Measurements from ENCODE around the gene ZFAND2B.

Gene ZFAND2B, protein sequence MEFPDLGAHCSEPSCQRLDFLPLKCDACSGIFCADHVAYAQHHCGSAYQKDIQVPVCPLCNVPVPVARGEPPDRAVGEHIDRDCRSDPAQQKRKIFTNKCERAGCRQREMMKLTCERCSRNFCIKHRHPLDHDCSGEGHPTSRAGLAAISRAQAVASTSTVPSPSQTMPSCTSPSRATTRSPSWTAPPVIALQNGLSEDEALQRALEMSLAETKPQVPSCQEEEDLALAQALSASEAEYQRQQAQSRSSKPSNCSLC

DNA sequence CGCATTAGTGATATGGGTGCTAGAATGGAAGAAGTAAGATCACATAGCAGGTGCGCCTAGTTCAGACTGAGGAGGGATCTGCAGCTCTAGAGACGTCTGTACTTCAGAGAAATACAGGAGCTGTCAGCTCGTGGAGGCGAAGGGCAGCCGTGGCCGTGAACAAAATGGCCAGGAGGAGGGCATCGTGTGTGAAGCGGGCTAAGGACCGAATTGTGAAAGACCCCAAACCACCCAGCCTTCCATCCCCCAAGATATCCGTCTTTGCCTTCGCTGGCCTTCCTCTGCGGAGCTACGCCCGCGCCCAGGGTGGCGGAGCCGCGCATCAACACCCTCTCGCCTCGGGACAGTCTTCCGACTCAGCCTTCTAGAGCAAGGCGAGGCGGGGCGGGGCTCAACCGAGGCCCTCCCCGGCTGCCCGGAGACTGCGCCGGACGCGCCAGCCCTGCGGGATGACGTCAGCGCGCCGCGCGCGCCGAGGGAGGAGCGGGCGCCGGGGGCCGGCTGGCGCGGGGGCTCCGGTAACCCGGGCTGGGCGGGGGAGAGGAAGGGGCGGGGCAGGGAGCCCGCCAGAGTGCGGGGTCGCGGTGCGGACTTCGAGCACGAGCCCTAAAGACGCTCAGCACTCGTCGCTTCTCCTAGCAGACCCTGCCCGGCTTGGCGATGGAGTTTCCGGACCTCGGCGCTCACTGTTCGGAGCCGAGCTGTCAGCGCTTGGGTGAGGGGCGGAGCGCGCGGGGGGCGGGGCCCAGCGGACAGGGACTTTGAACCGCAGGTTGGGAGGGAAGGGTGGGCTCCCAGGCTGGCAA, at the start of gene ZFAND2B:
Gene ZFAND2B, plus strand, starts transcription at position 455 of the 806 bp plus-strand sequence. Its CDS starts 206 bp downstream, at position 661.
- Histone ChIP-seq H3K4me3 (ENCODE audit: severe bottlenecking) (peak within 1 kb of the TSS; percentile 43), H3K36me3 (ENCODE audit: low read depth) (peaks cover 8% of the 10 kb centered on the region), H3K27me3 (ENCODE audit: insufficient read depth, poor library complexity, severe bottlenecking) (no peaks in the 10 kb centered on the region), H3K9me3 (ENCODE audit: severe bottlenecking) (no peaks in the 10 kb centered on the region), H3K4me1 (ENCODE audit: insufficient read depth, poor library complexity, severe bottlenecking) (peaks cover 7% of the 10 kb centered on the region), H3K27ac (ENCODE audit: poor library complexity, severe bottlenecking) (peak within 1 kb of the TSS; percentile 58)
- TF ChIP-seq, protein P1, sequence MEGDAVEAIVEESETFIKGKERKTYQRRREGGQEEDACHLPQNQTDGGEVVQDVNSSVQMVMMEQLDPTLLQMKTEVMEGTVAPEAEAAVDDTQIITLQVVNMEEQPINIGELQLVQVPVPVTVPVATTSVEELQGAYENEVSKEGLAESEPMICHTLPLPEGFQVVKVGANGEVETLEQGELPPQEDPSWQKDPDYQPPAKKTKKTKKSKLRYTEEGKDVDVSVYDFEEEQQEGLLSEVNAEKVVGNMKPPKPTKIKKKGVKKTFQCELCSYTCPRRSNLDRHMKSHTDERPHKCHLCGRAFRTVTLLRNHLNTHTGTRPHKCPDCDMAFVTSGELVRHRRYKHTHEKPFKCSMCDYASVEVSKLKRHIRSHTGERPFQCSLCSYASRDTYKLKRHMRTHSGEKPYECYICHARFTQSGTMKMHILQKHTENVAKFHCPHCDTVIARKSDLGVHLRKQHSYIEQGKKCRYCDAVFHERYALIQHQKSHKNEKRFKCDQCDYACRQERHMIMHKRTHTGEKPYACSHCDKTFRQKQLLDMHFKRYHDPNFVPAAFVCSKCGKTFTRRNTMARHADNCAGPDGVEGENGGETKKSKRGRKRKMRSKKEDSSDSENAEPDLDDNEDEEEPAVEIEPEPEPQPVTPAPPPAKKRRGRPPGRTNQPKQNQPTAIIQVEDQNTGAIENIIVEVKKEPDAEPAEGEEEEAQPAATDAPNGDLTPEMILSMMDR (IDR thresholded peaks at IDR 0.05; ENCODE audit: poor library complexity, severe bottlenecking): no peak
- DNase-seq (ENCODE audit: low spot score): peak; percentile 92
- ATAC-seq (ENCODE audit: low read depth): peak; percentile 96

DNA sequence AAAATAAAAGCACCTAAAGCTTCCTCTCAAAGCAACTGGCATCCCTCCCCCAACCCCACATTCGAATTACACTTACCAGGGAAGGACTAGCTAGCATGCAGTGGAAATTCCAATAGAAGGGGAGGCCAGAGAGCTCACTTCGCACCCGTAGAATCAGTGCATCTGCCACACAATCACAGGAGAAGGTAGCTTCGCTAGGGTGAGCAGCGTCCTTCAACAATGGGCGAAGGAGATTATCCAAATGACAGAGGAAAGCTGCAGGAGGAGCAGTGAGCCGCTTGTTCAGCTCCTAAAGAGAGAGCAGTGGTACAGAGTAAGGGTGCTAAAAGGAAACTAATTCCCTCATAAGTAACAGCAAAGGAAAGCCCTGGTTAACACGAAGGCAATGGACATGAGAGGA, 49.2 kb upstream of the ZFAND2B start:
- Histone ChIP-seq H3K36me3 (ENCODE audit: low read depth) (peaks cover 24% of the 10 kb centered on the region), H3K4me1 (ENCODE audit: insufficient read depth, poor library complexity, severe bottlenecking) (no peaks in the 10 kb centered on the region), H3K4me3 (ENCODE audit: severe bottlenecking) (no peak overlapping the region), H3K27ac (ENCODE audit: poor library complexity, severe bottlenecking) (no peak overlapping the region), H3K9me3 (ENCODE audit: severe bottlenecking) (no peaks in the 10 kb centered on the region), H3K27me3 (ENCODE audit: insufficient read depth, poor library complexity, severe bottlenecking) (no peaks in the 10 kb centered on the region)
- DNase-seq (ENCODE audit: low spot score) (no peak), ATAC-seq (ENCODE audit: low read depth) (no peak)
- TF ChIP-seq, protein P1 (IDR thresholded peaks at IDR 0.05; ENCODE audit: poor library complexity, severe bottlenecking): no peak

DNA sequence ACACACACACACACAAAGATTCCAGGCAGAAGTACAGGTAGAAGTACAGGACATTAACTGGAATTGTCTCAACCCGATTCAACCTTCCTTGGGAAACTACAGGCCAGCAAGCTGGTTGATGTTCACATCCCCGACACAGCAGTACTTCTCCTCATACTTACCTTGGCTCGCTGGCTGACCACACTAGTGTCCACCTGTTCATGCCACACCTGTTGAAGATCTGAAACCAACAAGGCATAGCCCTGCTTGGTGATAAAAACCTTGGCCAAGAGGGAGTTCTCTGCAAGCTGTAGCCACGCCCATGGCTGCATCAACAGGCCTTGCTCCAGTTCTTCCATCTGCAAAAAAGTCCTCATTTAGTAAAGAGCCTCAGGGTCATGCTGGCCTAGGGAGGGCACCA, 48.6 kb upstream of the ZFAND2B start:
- H3K27me3 ChIP-seq (ENCODE audit: insufficient read depth, poor library complexity, severe bottlenecking): no peaks in the 10 kb centered on the region
- no peak for ATAC-seq (ENCODE audit: low read depth)
- TF ChIP-seq, protein P1 (IDR thresholded peaks at IDR 0.05; ENCODE audit: poor library complexity, severe bottlenecking): no peak

DNA sequence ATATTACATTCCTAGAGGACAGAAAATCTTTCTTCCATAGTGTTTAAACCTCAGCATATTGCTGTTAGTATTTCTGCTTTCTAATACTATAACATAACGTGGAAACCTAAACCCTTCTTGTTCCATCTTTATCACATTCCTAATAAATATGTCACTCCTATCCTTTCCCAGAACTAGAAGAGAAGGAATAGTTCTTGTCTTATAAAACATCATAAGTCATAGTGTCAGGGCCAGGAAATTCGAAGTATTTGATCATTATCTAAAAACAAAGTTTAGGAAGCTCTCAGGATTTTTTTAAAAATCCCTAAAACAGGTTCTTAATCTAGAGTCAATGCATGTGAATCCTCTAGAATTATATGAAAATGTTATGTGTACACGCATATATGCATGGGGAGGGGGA, 48.0 kb upstream of the ZFAND2B start:
- H3K4me1 ChIP-seq (ENCODE audit: insufficient read depth, poor library complexity, severe bottlenecking): no peaks in the 10 kb centered on the region
- H3K27me3 ChIP-seq (ENCODE audit: insufficient read depth, poor library complexity, severe bottlenecking): no peaks in the 10 kb centered on the region
- ATAC-seq (ENCODE audit: low read depth) (no peak), DNase-seq (ENCODE audit: low spot score) (no peak)
- H3K9me3 ChIP-seq (ENCODE audit: severe bottlenecking): no peaks in the 10 kb centered on the region
- H3K4me3 ChIP-seq (ENCODE audit: severe bottlenecking): no peak overlapping the region
- H3K27ac ChIP-seq (ENCODE audit: poor library complexity, severe bottlenecking): no peak overlapping the region
- TF ChIP-seq, protein P1 (IDR thresholded peaks at IDR 0.05; ENCODE audit: poor library complexity, severe bottlenecking): no peak
- peaks cover 18% of the 10 kb centered on the region for H3K36me3 ChIP-seq (ENCODE audit: low read depth)

More for the DNA sequence above, 48.6 kb upstream of the ZFAND2B start:
- Histone ChIP-seq H3K27ac (ENCODE audit: poor library complexity, severe bottlenecking) (no peak overlapping the region), H3K4me3 (ENCODE audit: severe bottlenecking) (no peak overlapping the region), H3K9me3 (ENCODE audit: severe bottlenecking) (no peaks in the 10 kb centered on the region), H3K4me1 (ENCODE audit: insufficient read depth, poor library complexity, severe bottlenecking) (no peaks in the 10 kb centered on the region), H3K36me3 (ENCODE audit: low read depth) (peaks cover 21% of the 10 kb centered on the region)
- DNase-seq (ENCODE audit: low spot score): no peak

All from RWPE2 (cell line).